Measurements from ENCODE around the gene SCAMP1. TPM values are rescaled to one million over a fixed set of nuclear protein-coding genes. Genes with fewer than 3 reads are reported as not detected.

The SCAMP1 gene
- total RNA-seq, 3 donors from 2014 or later, result 31.2 to 52.0 (median 31.8) TPM

DNA sequence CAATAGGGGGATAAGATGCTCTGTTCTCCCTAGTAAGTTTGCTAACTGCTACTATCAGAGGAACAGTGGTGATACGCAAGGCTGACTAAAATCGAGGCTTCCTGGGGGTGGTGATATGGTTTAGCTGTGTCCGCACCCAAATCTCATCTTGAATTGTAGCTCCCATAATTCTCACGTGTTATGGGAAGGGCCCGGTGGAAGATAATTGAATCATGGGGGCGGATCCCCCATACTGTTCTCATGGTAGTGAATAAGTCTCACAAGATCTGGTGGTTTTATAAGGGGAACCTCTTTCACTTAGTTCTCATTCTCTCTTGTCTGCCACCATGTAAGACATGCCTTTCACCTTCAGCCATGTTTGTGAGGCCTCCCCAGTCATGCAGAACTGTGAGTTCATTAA lies 153.0 kb downstream of the SCAMP1 start:
- H3K27ac ChIP-seq, result peak overlapping the region in 1 of 2 donors; percentile 5
- no peaks in the 10 kb centered on the region for H3K36me3 ChIP-seq
- peaks cover 0 to 4% of the 10 kb centered on the region in 2 donors for H3K4me1 ChIP-seq
- H3K4me3 ChIP-seq, result no peak overlapping the region
- TF ChIP-seq POLR2AphosphoS5 (IDR thresholded peaks at IDR 0.05), result no peak
- no peak for TF ChIP-seq CTCF (IDR thresholded peaks at IDR 0.05)
- no peak for TF ChIP-seq POLR2A (IDR thresholded peaks at IDR 0.05)
- DNase-seq (ENCODE audit: low spot score in 2 of 2), result no peak
- H3K27me3 ChIP-seq, result no peaks in the 10 kb centered on the region
- no peaks in the 10 kb centered on the region for H3K9me3 ChIP-seq
- intact Hi-C loops (cut with DNase I; ENCODE audit: low total_unique reads), result no loop called here

DNA sequence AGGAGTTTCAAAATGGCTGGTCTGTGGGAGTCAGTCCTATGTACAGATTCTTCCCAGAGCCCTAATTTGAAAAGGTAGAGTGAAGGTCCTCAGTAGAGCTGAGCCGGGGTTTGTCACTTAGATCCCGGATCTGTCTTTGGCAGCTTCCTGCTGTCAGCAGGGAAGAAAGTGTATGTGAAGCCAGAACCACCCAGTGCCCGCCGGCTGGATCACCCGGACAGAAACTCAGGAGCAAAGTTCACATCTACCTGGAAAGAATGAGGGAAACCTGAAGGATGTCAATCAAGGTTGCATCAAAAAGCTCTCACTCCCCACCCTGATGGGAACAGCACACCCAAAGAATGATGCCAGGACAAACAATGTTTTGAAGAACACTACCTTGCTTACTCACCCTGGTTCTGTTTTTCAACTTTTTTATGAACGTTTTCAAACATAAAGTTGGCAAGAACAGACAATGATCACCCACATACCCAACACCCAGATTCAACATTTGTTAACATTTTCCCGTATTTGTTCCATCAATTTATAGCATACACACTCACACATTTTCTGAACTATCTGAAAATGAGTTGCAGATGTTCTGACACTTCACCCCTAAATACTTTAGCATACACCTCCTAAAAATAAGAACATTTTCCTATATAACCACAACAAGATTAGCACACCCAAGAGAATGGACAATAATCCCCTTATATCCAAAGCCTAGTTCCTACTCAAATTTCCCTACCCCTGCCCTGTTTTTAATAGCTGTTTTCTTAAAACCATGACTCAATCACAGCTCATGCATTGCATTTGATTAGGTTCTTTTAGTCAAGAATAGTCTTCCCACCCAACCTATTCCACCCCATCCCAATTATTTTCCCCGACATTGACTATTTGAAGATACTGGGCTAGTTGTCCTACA lies 154.3 kb downstream of the SCAMP1 start:
- no peaks in the 10 kb centered on the region for H3K27me3 ChIP-seq
- no peaks in the 10 kb centered on the region for H3K36me3 ChIP-seq
- H3K9me3 ChIP-seq, result no peaks in the 10 kb centered on the region
- no peak overlapping the region for H3K4me3 ChIP-seq
- H3K27ac ChIP-seq, result peak overlapping the region; percentile 10 to 52
- peaks cover 0 to 11% of the 10 kb centered on the region in 2 donors for H3K4me1 ChIP-seq
- intact Hi-C loops (cut with DNase I; ENCODE audit: low total_unique reads), result no loop called here
- TF ChIP-seq POLR2AphosphoS5 (IDR thresholded peaks at IDR 0.05), result no peak
- TF ChIP-seq POLR2A (IDR thresholded peaks at IDR 0.05), result no peak
- no peak for TF ChIP-seq CTCF (IDR thresholded peaks at IDR 0.05)
- DNase-seq (ENCODE audit: low spot score in 2 of 2), result no peak

GRCh38 chr5:78515670-78516069 lies 155.3 kb downstream of the SCAMP1 start:
- Histone ChIP-seq H3K9me3 (no peaks in the 10 kb centered on the region), H3K4me1 (peaks cover 0 to 11% of the 10 kb centered on the region in 2 donors), H3K27me3 (no peaks in the 10 kb centered on the region), H3K27ac (peak overlapping the region; percentile 52 to 74), H3K36me3 (no peaks in the 10 kb centered on the region), H3K4me3 (no peak overlapping the region)
- no peak for DNase-seq (ENCODE audit: low spot score in 2 of 2)
- TF ChIP-seq POLR2AphosphoS5 (IDR thresholded peaks at IDR 0.05) (no peak), CTCF (IDR thresholded peaks at IDR 0.05) (no peak), POLR2A (IDR thresholded peaks at IDR 0.05) (no peak)
- intact Hi-C loops (cut with DNase I; ENCODE audit: low total_unique reads), result no loop called here

DNA sequence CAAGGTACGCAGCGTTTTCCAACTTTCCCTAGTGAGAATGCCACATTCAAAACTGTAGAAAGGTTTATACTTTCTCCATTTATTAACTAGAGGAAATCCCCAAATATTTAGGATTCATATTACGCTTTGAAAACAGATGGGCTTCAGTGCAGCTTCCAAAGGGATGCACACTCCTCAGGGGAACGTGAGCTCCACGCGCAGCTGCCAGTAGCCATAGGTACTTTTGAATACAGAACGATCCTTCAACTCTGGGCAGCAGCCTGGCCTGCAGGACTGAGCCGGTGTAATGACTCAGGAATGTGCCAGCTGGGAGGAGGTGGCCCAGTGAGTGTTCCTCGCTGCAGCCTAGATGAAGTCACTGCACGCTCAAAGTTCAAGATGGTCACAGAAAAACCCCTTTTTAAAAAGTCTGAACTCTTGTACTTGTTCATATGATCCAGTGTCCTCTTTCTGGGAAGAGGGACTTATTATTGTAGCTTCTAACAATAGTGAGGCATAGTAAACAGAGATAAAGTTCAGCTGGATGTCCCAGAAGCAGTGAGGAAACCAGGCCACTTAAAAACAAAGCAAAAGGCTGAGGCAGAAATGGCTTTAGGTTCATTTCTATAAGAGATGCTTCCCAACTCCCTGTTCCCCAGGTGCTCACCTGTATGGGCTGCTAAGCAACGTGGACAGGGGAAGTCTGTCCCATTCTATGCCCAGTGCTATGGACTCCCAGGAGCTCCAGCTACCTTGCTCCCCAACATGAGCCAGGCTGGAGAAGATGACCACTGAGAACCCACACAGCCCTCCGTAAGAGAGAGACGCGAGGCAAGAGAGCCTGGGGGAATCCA lies 158.2 kb downstream of the SCAMP1 start:
- H3K4me3 ChIP-seq, result no peak overlapping the region
- H3K27ac ChIP-seq, result peak overlapping the region; percentile 75 to 83
- peak in 1 of 2 donors; percentile 67 for DNase-seq (ENCODE audit: low spot score in 2 of 2)
- intact Hi-C loops (cut with DNase I; ENCODE audit: low total_unique reads), result no loop called here
- peak in 2 of 3 donors; percentile 14 to 20 for TF ChIP-seq POLR2AphosphoS5 (IDR thresholded peaks at IDR 0.05)
- no peak for TF ChIP-seq CTCF (IDR thresholded peaks at IDR 0.05)
- no peak for TF ChIP-seq POLR2A (IDR thresholded peaks at IDR 0.05)
- no peaks in the 10 kb centered on the region for H3K9me3 ChIP-seq
- H3K4me1 ChIP-seq, result peaks cover 0 to 11% of the 10 kb centered on the region in 2 donors
- no peaks in the 10 kb centered on the region for H3K36me3 ChIP-seq
- H3K27me3 ChIP-seq, result no peaks in the 10 kb centered on the region

All from breast epithelium (tissue), 4 donors.